ENCODE results near the gene TACC3. TPM values are rescaled to one million over a fixed set of nuclear protein-coding genes. Genes with fewer than 3 reads are reported as not detected.

The TACC3 gene
- polyA plus RNA-seq, 1 donor, result 27.8 TPM

DNA sequence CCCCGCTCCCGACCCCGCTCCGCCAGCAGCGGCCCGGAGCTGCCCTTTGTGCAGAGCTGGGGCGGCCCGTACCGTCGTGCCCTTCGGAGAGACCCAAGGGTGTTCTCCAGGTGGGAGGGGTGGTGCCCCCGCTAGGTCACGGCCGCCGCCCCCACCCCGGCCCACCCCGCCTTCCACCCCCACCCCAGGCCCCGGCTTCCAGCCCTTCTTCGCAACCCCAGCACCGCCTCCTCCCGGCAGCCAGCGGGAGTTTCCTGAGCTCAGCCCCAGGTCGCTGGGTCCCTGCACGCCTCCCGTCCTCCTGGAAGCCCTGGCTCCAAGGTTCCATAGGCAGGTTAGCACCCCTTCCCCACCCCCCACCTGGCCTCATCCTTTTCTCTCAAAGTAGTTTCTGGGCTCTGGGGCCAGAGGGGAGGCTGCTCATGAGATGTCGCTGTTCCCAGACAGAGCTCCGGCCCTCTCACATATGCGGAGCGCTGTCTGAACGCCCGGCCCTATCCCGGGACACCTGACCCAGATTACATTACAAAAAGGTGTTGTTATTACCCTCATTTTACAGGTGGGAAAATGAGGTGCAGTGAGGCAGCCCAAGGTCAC, 46.5 kb downstream of the TACC3 start:
- DNase-seq, result peak; percentile 70 to 84
- no peaks in the 10 kb centered on the region for H3K9me3 ChIP-seq (ENCODE audit: control insufficient read depth, low read depth, low read length)
- H3K36me3 ChIP-seq (ENCODE audit: control insufficient read depth, insufficient read depth, low read length), result no peaks in the 10 kb centered on the region
- H3K4me3 ChIP-seq (ENCODE audit: low read length), result peak overlapping the region; percentile 48
- H3K4me1 ChIP-seq (ENCODE audit: control insufficient read depth, insufficient read depth, low read length), result peaks cover 69% of the 10 kb centered on the region
- no CpG with 5 or more reads among the region's 32 CpGs for WGBS (ENCODE audit: insufficient coverage, low lambda C conversion rate)
- peaks cover 4% of the 10 kb centered on the region for H3K27me3 ChIP-seq (ENCODE audit: control insufficient read depth, insufficient read depth, low read length)
- peak overlapping the region; percentile 84 for H3K27ac ChIP-seq (ENCODE audit: low read length)

DNA sequence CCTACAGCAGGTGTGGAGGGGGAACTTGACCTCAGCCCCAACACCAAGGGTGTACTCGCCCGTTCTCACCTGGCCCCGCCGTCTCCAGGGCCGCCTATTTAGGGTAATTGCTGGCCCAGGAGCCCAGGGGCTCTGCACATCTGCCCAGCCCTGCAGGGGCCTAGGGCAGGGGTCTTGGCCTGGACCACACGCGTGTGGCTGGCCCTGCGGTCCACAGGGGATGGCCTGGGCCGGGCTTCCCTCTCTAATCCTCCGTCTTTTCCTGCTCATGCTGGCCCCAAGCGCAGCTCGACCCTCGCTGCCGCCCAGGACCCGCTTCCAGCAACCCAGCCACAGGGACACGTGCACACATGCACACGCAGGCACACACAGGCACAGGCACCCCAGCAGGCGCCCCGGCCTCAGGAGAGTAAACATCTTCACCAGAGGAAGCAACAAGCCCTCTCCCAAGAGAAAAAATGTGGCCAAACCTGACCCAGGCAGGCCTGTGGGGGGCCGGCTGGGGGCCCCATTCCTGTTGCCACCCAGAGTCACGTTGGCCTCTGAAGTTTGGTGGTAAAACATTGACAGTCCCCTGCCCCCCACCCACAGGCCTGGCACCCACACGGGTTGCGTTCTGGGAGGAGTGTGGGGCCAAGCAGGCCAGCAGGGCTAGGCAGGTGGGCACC, 47.2 kb downstream of the TACC3 start:
- peak overlapping the region; percentile 48 for H3K4me3 ChIP-seq (ENCODE audit: low read length)
- peaks cover 4% of the 10 kb centered on the region for H3K27me3 ChIP-seq (ENCODE audit: control insufficient read depth, insufficient read depth, low read length)
- H3K4me1 ChIP-seq (ENCODE audit: control insufficient read depth, insufficient read depth, low read length), result peaks cover 69% of the 10 kb centered on the region
- H3K9me3 ChIP-seq (ENCODE audit: control insufficient read depth, low read depth, low read length), result no peaks in the 10 kb centered on the region
- DNase-seq, result peak; percentile 54 to 75
- peak overlapping the region; percentile 84 for H3K27ac ChIP-seq (ENCODE audit: low read length)
- H3K36me3 ChIP-seq (ENCODE audit: control insufficient read depth, insufficient read depth, low read length), result no peaks in the 10 kb centered on the region
- WGBS (ENCODE audit: insufficient coverage, low lambda C conversion rate), result no CpG with 5 or more reads among the region's 23 CpGs

DNA sequence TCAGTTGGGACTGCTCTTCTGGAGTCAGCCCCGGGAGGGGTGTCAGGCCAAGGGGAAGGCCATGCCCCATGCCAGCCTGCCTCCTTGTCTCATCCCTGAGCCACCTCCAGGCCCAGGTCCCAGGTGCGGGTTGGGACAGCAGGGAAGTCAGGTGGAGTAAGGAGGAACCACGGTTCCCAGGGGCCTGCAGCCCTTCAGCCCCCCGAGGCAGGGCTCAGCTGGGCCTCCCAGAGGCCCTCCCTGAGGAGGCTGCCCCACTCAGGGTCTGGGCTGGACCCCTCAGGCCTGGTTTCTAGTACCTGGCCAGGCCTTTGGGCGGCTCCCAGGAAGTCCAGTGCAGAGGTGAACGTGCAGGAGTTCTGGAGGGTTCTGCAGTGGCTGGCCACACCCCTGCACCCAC, 48.4 kb downstream of the TACC3 start:
- Histone ChIP-seq H3K4me1 (ENCODE audit: control insufficient read depth, insufficient read depth, low read length) (peaks cover 67% of the 10 kb centered on the region), H3K36me3 (ENCODE audit: control insufficient read depth, insufficient read depth, low read length) (no peaks in the 10 kb centered on the region), H3K27ac (ENCODE audit: low read length) (peak overlapping the region; percentile 19), H3K4me3 (ENCODE audit: low read length) (no peak overlapping the region), H3K9me3 (ENCODE audit: control insufficient read depth, low read depth, low read length) (no peaks in the 10 kb centered on the region), H3K27me3 (ENCODE audit: control insufficient read depth, insufficient read depth, low read length) (peaks cover 4% of the 10 kb centered on the region)
- no CpG with 5 or more reads among the region's 6 CpGs for WGBS (ENCODE audit: insufficient coverage, low lambda C conversion rate)
- peak in 1 of 2 donors; percentile 30 for DNase-seq

GRCh38 chr4:1770245-1770644, 48.9 kb downstream of the TACC3 start:
- Histone ChIP-seq H3K4me1 (ENCODE audit: control insufficient read depth, insufficient read depth, low read length) (peaks cover 67% of the 10 kb centered on the region), H3K9me3 (ENCODE audit: control insufficient read depth, low read depth, low read length) (no peaks in the 10 kb centered on the region), H3K36me3 (ENCODE audit: control insufficient read depth, insufficient read depth, low read length) (no peaks in the 10 kb centered on the region), H3K4me3 (ENCODE audit: low read length) (no peak overlapping the region), H3K27me3 (ENCODE audit: control insufficient read depth, insufficient read depth, low read length) (peaks cover 4% of the 10 kb centered on the region), H3K27ac (ENCODE audit: low read length) (peak overlapping the region; percentile 19)
- no CpG with 5 or more reads among the region's 33 CpGs for WGBS (ENCODE audit: insufficient coverage, low lambda C conversion rate)
- DNase-seq, result peak in 1 of 2 donors; percentile 71

- DNase-seq, result no peak
- Histone ChIP-seq H3K4me1 (ENCODE audit: control insufficient read depth, insufficient read depth, low read length) (peaks cover 66% of the 10 kb centered on the region), H3K9me3 (ENCODE audit: control insufficient read depth, low read depth, low read length) (no peaks in the 10 kb centered on the region), H3K27ac (ENCODE audit: low read length) (no peak overlapping the region), H3K4me3 (ENCODE audit: low read length) (no peak overlapping the region), H3K36me3 (ENCODE audit: control insufficient read depth, insufficient read depth, low read length) (no peaks in the 10 kb centered on the region), H3K27me3 (ENCODE audit: control insufficient read depth, insufficient read depth, low read length) (peaks cover 4% of the 10 kb centered on the region)
- no CpG with 5 or more reads among the region's 11 CpGs for WGBS (ENCODE audit: insufficient coverage, low lambda C conversion rate)
Observed at GRCh38 chr4:1770791-1771231, 49.5 kb downstream of the TACC3 start.

- Histone ChIP-seq H3K4me1 (ENCODE audit: control insufficient read depth, insufficient read depth, low read length) (peaks cover 56% of the 10 kb centered on the region), H3K9me3 (ENCODE audit: control insufficient read depth, low read depth, low read length) (no peaks in the 10 kb centered on the region), H3K27ac (ENCODE audit: low read length) (peak overlapping the region; percentile 56), H3K36me3 (ENCODE audit: control insufficient read depth, insufficient read depth, low read length) (no peaks in the 10 kb centered on the region), H3K4me3 (ENCODE audit: low read length) (peak overlapping the region; percentile 4), H3K27me3 (ENCODE audit: control insufficient read depth, insufficient read depth, low read length) (peaks cover 4% of the 10 kb centered on the region)
- peak; percentile 78 to 85 for DNase-seq
- no CpG with 5 or more reads among the region's 28 CpGs for WGBS (ENCODE audit: insufficient coverage, low lambda C conversion rate)
Observed at GRCh38 chr4:1771555-1772305, 50.4 kb downstream of the TACC3 start.

- H3K27me3 ChIP-seq (ENCODE audit: control insufficient read depth, insufficient read depth, low read length), result peaks cover 4% of the 10 kb centered on the region
Observed at GRCh38 chr4:1772853-1773538, 51.7 kb downstream of the TACC3 start.

DNA sequence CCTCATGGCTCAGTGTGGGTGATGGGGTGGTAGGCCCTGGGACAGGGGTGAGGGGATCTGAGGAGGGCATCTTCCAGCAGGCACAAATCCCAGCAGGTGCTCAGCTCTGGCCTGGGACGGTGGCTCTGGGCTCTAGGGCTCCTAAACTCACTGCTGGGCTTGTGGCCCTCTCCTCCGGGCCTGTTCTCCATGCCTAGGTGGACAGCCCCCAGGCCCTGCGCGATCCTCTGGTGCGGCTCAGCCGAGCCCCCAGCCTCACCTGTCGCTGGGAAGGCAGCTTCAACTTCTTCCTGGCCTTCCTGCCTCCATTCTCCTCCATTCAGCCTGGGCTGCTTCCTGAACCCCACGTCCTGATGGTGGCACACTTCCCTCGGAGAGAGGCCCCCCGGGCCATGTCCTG, 52.4 kb downstream of the TACC3 start:
- H3K4me3 ChIP-seq (ENCODE audit: low read length), result no peak overlapping the region
- no peak for DNase-seq
- H3K9me3 ChIP-seq (ENCODE audit: control insufficient read depth, low read depth, low read length), result no peaks in the 10 kb centered on the region
- H3K27ac ChIP-seq (ENCODE audit: low read length), result no peak overlapping the region
- H3K27me3 ChIP-seq (ENCODE audit: control insufficient read depth, insufficient read depth, low read length), result no peaks in the 10 kb centered on the region
- no peaks in the 10 kb centered on the region for H3K36me3 ChIP-seq (ENCODE audit: control insufficient read depth, insufficient read depth, low read length)
- WGBS (ENCODE audit: insufficient coverage, low lambda C conversion rate), result 100% methylated on average over 4 of the region's 10 CpGs
- peaks cover 59% of the 10 kb centered on the region for H3K4me1 ChIP-seq (ENCODE audit: control insufficient read depth, insufficient read depth, low read length)

More at GRCh38 chr4:1772853-1773538, 51.7 kb downstream of the TACC3 start:
- no CpG with 5 or more reads among the region's 30 CpGs for WGBS (ENCODE audit: insufficient coverage, low lambda C conversion rate)
- DNase-seq, result peak in 1 of 2 donors; percentile 68
- Histone ChIP-seq H3K4me3 (ENCODE audit: low read length) (no peak overlapping the region), H3K4me1 (ENCODE audit: control insufficient read depth, insufficient read depth, low read length) (peaks cover 60% of the 10 kb centered on the region), H3K36me3 (ENCODE audit: control insufficient read depth, insufficient read depth, low read length) (no peaks in the 10 kb centered on the region), H3K27ac (ENCODE audit: low read length) (peak overlapping the region; percentile 56), H3K9me3 (ENCODE audit: control insufficient read depth, low read depth, low read length) (no peaks in the 10 kb centered on the region)

GRCh38 chr4:1775731-1776500, 54.6 kb downstream of the TACC3 start:
- Histone ChIP-seq H3K36me3 (ENCODE audit: control insufficient read depth, insufficient read depth, low read length) (no peaks in the 10 kb centered on the region), H3K9me3 (ENCODE audit: control insufficient read depth, low read depth, low read length) (no peaks in the 10 kb centered on the region), H3K4me3 (ENCODE audit: low read length) (no peak overlapping the region), H3K27ac (ENCODE audit: low read length) (no peak overlapping the region), H3K4me1 (ENCODE audit: control insufficient read depth, insufficient read depth, low read length) (peaks cover 49% of the 10 kb centered on the region), H3K27me3 (ENCODE audit: control insufficient read depth, insufficient read depth, low read length) (no peaks in the 10 kb centered on the region)
- WGBS (ENCODE audit: insufficient coverage, low lambda C conversion rate), result no CpG with 5 or more reads among the region's 23 CpGs
- no peak for DNase-seq

Measured in large intestine (tissue), 3 donors.